Loucy (cell line): Measurements from ENCODE around the gene ANXA8.

Experiments
- H2AFZ ChIP-seq: fragments of 200-600 bp; sonication (generic); 2 replicates; pipeline ENCODE4 v1.6.0; 2016; ENCODE audit warnings: antibody characterized with exemption, mild to moderate bottlenecking, low read length, moderate library complexity
- H3F3A ChIP-seq: fragments of 200-600 bp; 2 replicates; pipeline ENCODE4 v1.6.0; 2016; ENCODE audit warnings: antibody characterized with exemption, low read depth, mild to moderate bottlenecking
- H3K27me3 ChIP-seq: fragments of 200-600 bp; sonication (generic); 2 replicates; pipeline ENCODE4 v1.6.1; 2014; ENCODE audit warnings: low read length, mild to moderate bottlenecking; ENCODE audit not compliant: insufficient read depth, poor library complexity, severe bottlenecking
- H3K36me3 ChIP-seq: fragments of 200-600 bp; sonication (generic); 2 replicates; pipeline ENCODE4 v1.6.1; 2016; ENCODE audit warnings: low read length; ENCODE audit not compliant: insufficient read depth
- H3K4me1 ChIP-seq: fragments of 200-600 bp; sonication (generic); 2 replicates; pipeline ENCODE4 v1.5.1; 2014; ENCODE audit warnings: low read length, mild to moderate bottlenecking; ENCODE audit not compliant: insufficient read depth, poor library complexity, severe bottlenecking
- H3K4me2 ChIP-seq: fragments of 200-600 bp; sonication (generic); 2 replicates; pipeline ENCODE4 v1.6.0; 2014; ENCODE audit warnings: antibody characterized with exemption, low read length, low read depth, mild to moderate bottlenecking; ENCODE audit not compliant: poor library complexity, severe bottlenecking
- H3K4me3 ChIP-seq: fragments of 200-600 bp; sonication (generic); 2 replicates; pipeline ENCODE4 v1.5.1; 2014; ENCODE audit warnings: low read length, mild to moderate bottlenecking, mixed read lengths; ENCODE audit not compliant: poor library complexity, severe bottlenecking
- H3K79me2 ChIP-seq: fragments of 200-600 bp; sonication (generic); 2 replicates; pipeline ENCODE4 v1.6.1; 2014; ENCODE audit warnings: low read length; ENCODE audit not compliant: insufficient read depth
- H3K9ac ChIP-seq: fragments of 200-600 bp; sonication (generic); 2 replicates; pipeline ENCODE4 v1.6.0; 2014; ENCODE audit warnings: mild to moderate bottlenecking, low read depth, low read length, moderate library complexity; ENCODE audit not compliant: poor library complexity, severe bottlenecking
- H3K9me2 ChIP-seq: fragments of 200-600 bp; sonication (generic); replicated peaks from 2 replicates; pipeline ENCODE4 v1.6.1; 2016; ENCODE audit warnings: low read depth, low read length, mixed read lengths
- H3K9me3 ChIP-seq: fragments of 200-600 bp; sonication (generic); 2 replicates; pipeline ENCODE4 v1.6.1; 2014; ENCODE audit warnings: mild to moderate bottlenecking, antibody characterized with exemption, low read length, low read depth; ENCODE audit not compliant: insufficient read depth
- H4K20me1 ChIP-seq: fragments of 200-600 bp; sonication (generic); 2 replicates; pipeline ENCODE4 v1.6.0; 2014; ENCODE audit warnings: antibody characterized with exemption, low read length, mild to moderate bottlenecking; ENCODE audit not compliant: insufficient read depth, poor library complexity, severe bottlenecking
- CTCF ChIP-seq: fragments of 200-600 bp; sonication (generic); conservative IDR thresholded peaks from 2 replicates; pipeline ENCODE4 v1.5.1; 2014; ENCODE audit warnings: mild to moderate bottlenecking, antibody characterized with exemption, low read length
- EZH2phosphoT487 ChIP-seq: fragments of 200-600 bp; IDR thresholded peaks from 2 replicates; pipeline ENCODE4 v1.6.1; 2018; ENCODE audit warnings: antibody characterized with exemption, mild to moderate bottlenecking, moderate library complexity, borderline replicate concordance

ANXA8 gene

GRCh38 chr10:47419421-47419820, 64.5 kb downstream of the ANXA8 start:
- H3K4me3 ChIP-seq, result no peak overlapping the region
- TF ChIP-seq CTCF (no peak), EZH2phosphoT487 (no peak)
- H4K20me1 ChIP-seq, result no peaks in the 10 kb centered on the region
- H3F3A ChIP-seq, result no peaks in the 10 kb centered on the region
- no peaks in the 10 kb centered on the region for H3K9me3 ChIP-seq
- no peaks in the 10 kb centered on the region for H3K36me3 ChIP-seq
- no peaks in the 10 kb centered on the region for H3K27me3 ChIP-seq
- H3K79me2 ChIP-seq, result no peaks in the 10 kb centered on the region
- no peak overlapping the region for H2AFZ ChIP-seq
- H3K4me2 ChIP-seq, result no peak overlapping the region
- H3K9me2 ChIP-seq, result no peaks in the 10 kb centered on the region
- H3K4me1 ChIP-seq, result no peaks in the 10 kb centered on the region
- H3K9ac ChIP-seq, result no peak overlapping the region

- H3K9me2 ChIP-seq, result no peaks in the 10 kb centered on the region
- no peak for TF ChIP-seq EZH2phosphoT487
- TF ChIP-seq CTCF, result no peak
- H3K9ac ChIP-seq, result no peak overlapping the region
- H3K4me3 ChIP-seq, result no peak overlapping the region
- no peaks in the 10 kb centered on the region for H3K27me3 ChIP-seq
- no peaks in the 10 kb centered on the region for H3K79me2 ChIP-seq
- no peaks in the 10 kb centered on the region for H3K9me3 ChIP-seq
- H3K36me3 ChIP-seq, result no peaks in the 10 kb centered on the region
- H3K4me2 ChIP-seq, result no peak overlapping the region
- no peaks in the 10 kb centered on the region for H3F3A ChIP-seq
- no peaks in the 10 kb centered on the region for H4K20me1 ChIP-seq
- H3K4me1 ChIP-seq, result no peaks in the 10 kb centered on the region
- no peak overlapping the region for H2AFZ ChIP-seq
Measured at GRCh38 chr10:47418966-47419365, 64.9 kb downstream of the ANXA8 start.

GRCh38 chr10:47418321-47418720, 65.6 kb downstream of the ANXA8 start:
- H3F3A ChIP-seq, result no peaks in the 10 kb centered on the region
- H2AFZ ChIP-seq, result no peak overlapping the region
- no peaks in the 10 kb centered on the region for H4K20me1 ChIP-seq
- no peaks in the 10 kb centered on the region for H3K9me3 ChIP-seq
- H3K79me2 ChIP-seq, result no peaks in the 10 kb centered on the region
- no peaks in the 10 kb centered on the region for H3K4me1 ChIP-seq
- H3K27me3 ChIP-seq, result no peaks in the 10 kb centered on the region
- H3K4me2 ChIP-seq, result no peak overlapping the region
- no peak overlapping the region for H3K9ac ChIP-seq
- H3K4me3 ChIP-seq, result no peak overlapping the region
- no peaks in the 10 kb centered on the region for H3K36me3 ChIP-seq
- TF ChIP-seq EZH2phosphoT487, result no peak
- no peak for TF ChIP-seq CTCF
- no peaks in the 10 kb centered on the region for H3K9me2 ChIP-seq
